ENCODE measurements around the gene ME3.

DNA sequence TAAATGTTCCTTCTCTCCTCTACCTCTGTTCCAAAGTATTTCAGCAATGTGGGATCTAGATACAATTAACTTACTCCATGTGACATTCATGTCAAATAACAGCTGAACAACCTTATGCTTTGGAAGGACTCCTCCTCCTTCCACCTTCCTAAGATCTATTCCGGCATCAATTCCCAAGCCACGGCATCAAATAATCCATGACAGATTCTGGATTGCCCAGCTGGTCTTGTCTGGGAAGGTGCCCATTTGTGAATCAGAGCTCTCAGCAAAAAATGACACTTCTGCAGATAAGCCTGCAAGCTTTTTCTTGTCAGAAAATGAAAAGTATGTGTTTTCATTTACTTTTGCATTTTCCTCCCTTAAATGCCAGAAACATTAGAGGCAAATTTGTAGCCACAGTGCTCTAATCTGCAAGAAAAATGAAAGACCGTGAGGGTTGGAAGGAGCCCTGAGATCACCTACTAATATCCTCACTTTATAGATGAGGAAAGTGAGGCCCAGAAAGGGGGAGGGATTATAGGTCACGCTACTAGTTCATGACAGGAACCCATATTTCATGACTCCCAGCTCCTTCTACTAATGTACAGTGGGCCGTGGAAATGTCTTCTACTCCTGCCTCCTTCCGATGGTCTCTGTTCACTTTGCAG lies 124.0 kb downstream of the ME3 start:
- TF ChIP-seq POLR2AphosphoS5 (IDR thresholded peaks at IDR 0.05; ENCODE audit: low read depth, low read length) (no peak), TAF1 (IDR thresholded peaks at IDR 0.05; ENCODE audit: borderline replicate concordance, insufficient read depth, low read length) (no peak), SIN3A (IDR thresholded peaks at IDR 0.05; ENCODE audit: borderline replicate concordance, insufficient read depth, low read length) (no peak)

Measured in PFSK-1 (cell line).